ENCODE measurements around the gene THY1. TPM values are rescaled to one million over a fixed set of nuclear protein-coding genes. Genes with fewer than 3 reads are reported as not detected.
"Not testable (repeated sequence)": the region's sequence is repeated elsewhere in the genome, so short reads cannot be mapped to it uniquely, and the experiment has no call there.

The THY1 gene
- total RNA-seq, 1 donor from 2014 or later = 215 TPM

- Mint-ChIP-seq H3K27ac (ENCODE audit: unreplicated experiment) (peak overlapping the region; percentile 6), H3K4me3 (ENCODE audit: unreplicated experiment) (no peak overlapping the region), H3K36me3 (ENCODE audit: low read depth) (no peaks in the 10 kb centered on the region), H3K27me3 (ENCODE audit: low read depth) (no peaks in the 10 kb centered on the region), H3K4me1 (ENCODE audit: low read depth) (peaks cover 22% of the 10 kb centered on the region), H3K9me3 (ENCODE audit: low read depth) (no peaks in the 10 kb centered on the region)
- no peak for DNase-seq (ENCODE audit: low spot score)
- TF ChIP-seq CTCF (IDR thresholded peaks at IDR 0.05) = no peak
These were observed 22.4 kb upstream of the THY1 start for GRCh38 chr11:119445379-119445778.

GRCh38 chr11:119441898-119442243, 18.9 kb upstream of the THY1 start:
- H3K4me1 Mint-ChIP-seq (ENCODE audit: low read depth) = peaks cover 15% of the 10 kb centered on the region
- H3K27me3 Mint-ChIP-seq (ENCODE audit: low read depth) = no peaks in the 10 kb centered on the region
- no peak overlapping the region for H3K4me3 Mint-ChIP-seq (ENCODE audit: unreplicated experiment)
- H3K27ac Mint-ChIP-seq (ENCODE audit: unreplicated experiment) = no peak overlapping the region
- no peaks in the 10 kb centered on the region for H3K9me3 Mint-ChIP-seq (ENCODE audit: low read depth)
- no peak for DNase-seq (ENCODE audit: low spot score)
- no peak for TF ChIP-seq CTCF (IDR thresholded peaks at IDR 0.05)
- H3K36me3 Mint-ChIP-seq (ENCODE audit: low read depth) = no peaks in the 10 kb centered on the region

- Mint-ChIP-seq H3K36me3 (ENCODE audit: low read depth) (no peaks in the 10 kb centered on the region), H3K9me3 (ENCODE audit: low read depth) (no peaks in the 10 kb centered on the region), H3K27ac (ENCODE audit: unreplicated experiment) (no peak overlapping the region), H3K4me1 (ENCODE audit: low read depth) (peaks cover 8% of the 10 kb centered on the region), H3K4me3 (ENCODE audit: unreplicated experiment) (no peak overlapping the region), H3K27me3 (ENCODE audit: low read depth) (no peaks in the 10 kb centered on the region)
- no peak for TF ChIP-seq CTCF (IDR thresholded peaks at IDR 0.05)
- DNase-seq (ENCODE audit: low spot score) = no peak
These were observed 15.6 kb upstream of the THY1 start for GRCh38 chr11:119438599-119438998.

GRCh38 chr11:119437521-119437920, 14.5 kb upstream of the THY1 start:
- H3K27me3 Mint-ChIP-seq (ENCODE audit: low read depth); H3K36me3 Mint-ChIP-seq (ENCODE audit: low read depth); H3K4me3 Mint-ChIP-seq (ENCODE audit: unreplicated experiment); H3K27ac Mint-ChIP-seq (ENCODE audit: unreplicated experiment); H3K9me3 Mint-ChIP-seq (ENCODE audit: low read depth); DNase-seq (ENCODE audit: low spot score): not testable (repeated sequence)
- peaks cover 18% of the 10 kb centered on the region for H3K4me1 Mint-ChIP-seq (ENCODE audit: low read depth)

GRCh38 chr11:119436711-119437110, 13.7 kb upstream of the THY1 start:
- no peak for TF ChIP-seq CTCF (IDR thresholded peaks at IDR 0.05)
- Mint-ChIP-seq H3K4me3 (ENCODE audit: unreplicated experiment) (no peak overlapping the region), H3K27me3 (ENCODE audit: low read depth) (no peaks in the 10 kb centered on the region), H3K4me1 (ENCODE audit: low read depth) (peaks cover 26% of the 10 kb centered on the region), H3K36me3 (ENCODE audit: low read depth) (no peaks in the 10 kb centered on the region), H3K9me3 (ENCODE audit: low read depth) (no peaks in the 10 kb centered on the region), H3K27ac (ENCODE audit: unreplicated experiment) (no peak overlapping the region)
- DNase-seq (ENCODE audit: low spot score) = no peak

- H3K27me3 Mint-ChIP-seq (ENCODE audit: low read depth) = no peaks in the 10 kb centered on the region
- peaks cover 33% of the 10 kb centered on the region for H3K4me1 Mint-ChIP-seq (ENCODE audit: low read depth)
- DNase-seq (ENCODE audit: low spot score) = no peak
- no peak for TF ChIP-seq CTCF (IDR thresholded peaks at IDR 0.05)
- H3K4me3 Mint-ChIP-seq (ENCODE audit: unreplicated experiment) = no peak overlapping the region
- no peaks in the 10 kb centered on the region for H3K36me3 Mint-ChIP-seq (ENCODE audit: low read depth)
- no peak overlapping the region for H3K27ac Mint-ChIP-seq (ENCODE audit: unreplicated experiment)
- no peaks in the 10 kb centered on the region for H3K9me3 Mint-ChIP-seq (ENCODE audit: low read depth)
These were observed 13.1 kb upstream of the THY1 start for GRCh38 chr11:119436093-119436492.
